Left lung (tissue), 10 donors: ENCODE data around the gene MACROD2. TPM values are rescaled to one million over a fixed set of nuclear protein-coding genes. Genes with fewer than 3 reads are reported as not detected.

Source experiments
- ATAC-seq: fragments of 200-7000 bp; cut with Tn5 transposase; one replicate; pipeline ENCODE4 v1.9.1; 2020; ENCODE audit warnings: moderate library complexity
- DNase-seq, 4 donors: peaks; one replicate each; pipeline ENCODE4 v3.0.0-alpha.2; 2013 to 2020
- H3K27ac ChIP-seq, 2 donors: fragments of 200-600 bp; sonication (generic) in 1 of 2; one replicate each; pipeline versions ENCODE4 v1.5.0 to v1.8.0; 2020 to 2021
- H3K27me3 ChIP-seq, 2 donors: fragments of 200-600 bp; sonication (generic) in 1 of 2; one replicate each; pipeline versions ENCODE4 v1.5.0 to v1.8.0; 2020 to 2021
- H3K36me3 ChIP-seq, 2 donors: fragments of 200-600 bp; sonication (generic) in 1 of 2; one replicate each; pipeline versions ENCODE4 v1.5.0 to v1.8.0; 2020 to 2021
- H3K4me1 ChIP-seq, 2 donors: fragments of 200-600 bp; one replicate each; pipeline ENCODE4 v1.8.0; 2021
- H3K4me3 ChIP-seq, 2 donors: fragments of 200-600 bp; sonication (generic) in 1 of 2; one replicate each; pipeline versions ENCODE4 v1.5.0 to v1.8.0; 2020 to 2021; ENCODE audit warnings: mild to moderate bottlenecking in 1 of 2
- H3K9me3 ChIP-seq, 2 donors: fragments of 200-600 bp; sonication (generic) in 1 of 2; one replicate each; pipeline versions ENCODE4 v1.5.0 to v1.8.0; 2020 to 2021
- CTCF ChIP-seq, 2 donors: fragments of 200-600 bp; sonication (generic) in 1 of 2; IDR thresholded peaks; one replicate each; pipeline versions ENCODE4 v1.5.0 to v1.8.0; 2021; ENCODE audit warnings: antibody characterized with exemption in 2 of 2
- intact Hi-C, 2 donors: fragments of 100-400 bp; cut with DNase I; formaldehyde crosslinking; loops; one replicate each; pipeline versions ENCODE4 v1.11.2 to v1.14.2; 2022
- polyA plus RNA-seq, 6 donors: library from polyadenylated mRNA; unstranded; fragments of 120-200 nt; gene quantifications; one replicate each; pipeline ENCODE4 v1.2.1, GENCODE V29; 2013; ENCODE audit not compliant: insufficient read length in 6 of 6
- total RNA-seq, 2 donors: library from RNA; stranded (reverse); fragmentation: NEBNext Ultra II Directional; extraction: Animal tissue kit (Norgen Biotek cat#: 25700); gene quantifications; one replicate each; pipeline ENCODE4 v1.2.1, GENCODE V29; 2021
- donor health status: DM: no; HTN: yes; CAD: no.
- donor health status: DM: no; HTN: no; CAD: no.

The MACROD2 gene
- total and polyA plus RNA-seq, 8 donors, result 6.1 to 23.6 (median 8.9) TPM

- Histone ChIP-seq H3K9me3 (no peaks in the 10 kb centered on the region), H3K4me1 (no peaks in the 10 kb centered on the region), H3K27me3 (no peaks in the 10 kb centered on the region), H3K4me3 (no peak overlapping the region), H3K27ac (no peak overlapping the region), H3K36me3 (no peaks in the 10 kb centered on the region)
- no peak for DNase-seq
- no peak for TF ChIP-seq CTCF (IDR thresholded peaks at IDR 0.05)
- ATAC-seq, result no peak
- intact Hi-C loops, result no loop called here
Observed at GRCh38 chr20:15113144-15113773, 1117.9 kb downstream of the MACROD2 start.

- Histone ChIP-seq H3K4me1 (no peaks in the 10 kb centered on the region), H3K36me3 (no peaks in the 10 kb centered on the region), H3K4me3 (no peak overlapping the region), H3K27me3 (no peaks in the 10 kb centered on the region), H3K27ac (no peak overlapping the region), H3K9me3 (no peaks in the 10 kb centered on the region)
- intact Hi-C loops, result no loop called here
- no peak for TF ChIP-seq CTCF (IDR thresholded peaks at IDR 0.05)
- ATAC-seq (no peak), DNase-seq (no peak)
Observed at GRCh38 chr20:15119852-15120487, 1124.7 kb downstream of the MACROD2 start.

DNA sequence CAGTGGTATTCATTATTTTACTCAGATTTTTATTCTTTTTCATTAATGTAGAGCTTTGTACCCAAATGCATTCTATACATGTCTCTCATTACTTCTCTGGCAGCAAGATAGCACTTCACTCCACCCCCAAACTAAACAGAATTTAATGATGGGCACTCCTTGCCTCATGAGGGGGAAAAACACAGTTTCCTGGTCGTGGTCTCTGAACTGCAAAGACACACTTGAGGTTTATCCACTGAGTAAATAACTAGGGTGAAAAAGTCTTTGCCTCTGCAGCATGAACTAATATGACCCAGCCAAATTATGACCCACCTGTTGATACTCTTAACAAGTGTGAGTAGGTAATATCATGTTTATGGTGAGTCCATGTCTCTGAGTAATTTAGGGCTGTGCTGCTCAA is 1127.3 kb downstream of the MACROD2 start:
- H3K36me3 ChIP-seq, result no peaks in the 10 kb centered on the region
- no peaks in the 10 kb centered on the region for H3K27me3 ChIP-seq
- ATAC-seq (no peak), DNase-seq (no peak)
- no peaks in the 10 kb centered on the region for H3K4me1 ChIP-seq
- H3K27ac ChIP-seq, result no peak overlapping the region
- H3K4me3 ChIP-seq, result no peak overlapping the region
- H3K9me3 ChIP-seq, result no peaks in the 10 kb centered on the region
- no peak for TF ChIP-seq CTCF (IDR thresholded peaks at IDR 0.05)
- intact Hi-C loops, result no loop called here

DNA sequence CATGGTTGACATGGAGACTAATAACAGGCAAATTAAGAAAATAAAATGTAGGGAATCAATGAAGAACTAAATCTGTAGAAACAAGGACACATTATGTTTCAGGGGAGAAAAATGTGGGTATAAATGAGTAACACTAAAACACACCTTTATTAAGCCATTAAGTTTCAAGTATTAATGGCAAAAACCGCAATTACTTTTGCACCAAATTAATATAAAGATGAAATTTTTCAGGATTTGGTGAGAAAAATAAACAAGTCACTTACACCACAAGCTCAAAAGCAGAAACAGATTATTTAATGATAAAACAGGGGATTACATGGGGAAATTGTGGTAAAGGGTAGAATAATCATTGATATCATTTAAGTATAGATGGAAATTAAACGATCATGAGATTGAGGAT is 1135.9 kb downstream of the MACROD2 start:
- no peak for ATAC-seq
- no peak for TF ChIP-seq CTCF (IDR thresholded peaks at IDR 0.05)
- Histone ChIP-seq H3K36me3 (no peaks in the 10 kb centered on the region), H3K27ac (no peak overlapping the region), H3K27me3 (no peaks in the 10 kb centered on the region), H3K9me3 (no peaks in the 10 kb centered on the region), H3K4me3 (no peak overlapping the region), H3K4me1 (no peaks in the 10 kb centered on the region)
- no peak for DNase-seq
- intact Hi-C loops, result no loop called here

GRCh38 chr20:15138548-15139126 is 1143.3 kb downstream of the MACROD2 start:
- TF ChIP-seq CTCF (IDR thresholded peaks at IDR 0.05), result no peak
- H3K4me3 ChIP-seq, result no peak overlapping the region
- no peaks in the 10 kb centered on the region for H3K9me3 ChIP-seq
- no peaks in the 10 kb centered on the region for H3K36me3 ChIP-seq
- no peaks in the 10 kb centered on the region for H3K27me3 ChIP-seq
- no peak for DNase-seq
- H3K4me1 ChIP-seq, result no peaks in the 10 kb centered on the region
- no peak overlapping the region for H3K27ac ChIP-seq
- intact Hi-C loops, result no loop called here
- peak; percentile 84 for ATAC-seq
